Naive thymus-derived CD4-positive, alpha-beta T cell (primary cell): ENCODE data around the gene TMLHE. TPM values are rescaled to one million over a fixed set of nuclear protein-coding genes. Genes with fewer than 3 reads are reported as not detected.
A peak's percentile ranks its signal among the peaks of the same experiment; 100 is the strongest.
"Not testable (repeated sequence)": the region's sequence is repeated elsewhere in the genome, so short reads cannot be mapped to it uniquely, and the experiment has no call there.

Experiments
- ATAC-seq: fragments of 150-1000 bp; cut with Tn5 transposase; 2 replicates; pipeline ENCODE4 v1.10.0; 2021; ENCODE audit warnings: mild to moderate bottlenecking, moderate library complexity
- CTCF ChIA-PET: fragments of 350-600 bp; sonication (Branson Sonifier 250); formaldehyde crosslinking; loops from one replicate; lab custom pipeline; 2021; ENCODE audit warnings: antibody characterized with exemption; lab: Charles Lee
- POLR2A ChIA-PET: fragments of 350-600 bp; sonication (Branson Sonifier 250); formaldehyde crosslinking; loops from one replicate; lab custom pipeline; 2021; ENCODE audit warnings: antibody characterized with exemption, inconsistent platforms; lab: Charles Lee
- DNase-seq, 9 donors: peaks; one replicate each; pipeline versions ENCODE4 v3.0.0 to v3.0.0-alpha.2; 2020 to 2022; ENCODE audit warnings: mixed read lengths in 1 of 9
- H3K27ac ChIP-seq: one replicate; pipeline ENCODE4 v1.7.0; 2013; ENCODE audit warnings: mild to moderate bottlenecking, low read depth, low read length, moderate library complexity
- H3K27me3 ChIP-seq, 2 donors: one replicate each; pipeline ENCODE4 v1.7.0; 2013; ENCODE audit warnings: low read length in 2 of 2, mild to moderate bottlenecking in 2 of 2, moderate library complexity in 2 of 2; ENCODE audit not compliant: control insufficient read depth in 2 of 2, insufficient read depth in 2 of 2
- H3K36me3 ChIP-seq, 3 experiments: 1 replicate in 2 of 3; 2 replicates in 1 of 3; pipeline ENCODE4 v1.7.0; 2013; ENCODE audit warnings: low read length in 3 of 3, mild to moderate bottlenecking in 3 of 3, moderate library complexity in 1 of 3; ENCODE audit not compliant: insufficient read depth in 3 of 3, control insufficient read depth in 2 of 3
- H3K4me1 ChIP-seq, 2 donors: one replicate each; pipeline ENCODE4 v1.7.0; 2013; ENCODE audit warnings: low read length in 2 of 2, mild to moderate bottlenecking in 2 of 2, moderate library complexity in 1 of 2; ENCODE audit not compliant: control insufficient read depth in 2 of 2, insufficient read depth in 2 of 2
- H3K4me3 ChIP-seq: 2 replicates; pipeline ENCODE4 v1.7.0; 2013; ENCODE audit warnings: mild to moderate bottlenecking, low read length
- H3K9me3 ChIP-seq, 3 experiments: 1 replicate in 2 of 3; 2 replicates in 1 of 3; pipeline ENCODE4 v1.7.0; 2013; ENCODE audit warnings: low read length in 3 of 3; ENCODE audit not compliant: control insufficient read depth in 2 of 3
- H3K27ac Mint-ChIP-seq, 9 donors: one replicate each; pipeline ENCODE4 v1.8.0; 2020 to 2022; ENCODE audit warnings: mixed read lengths in 9 of 9, mild to moderate bottlenecking in 8 of 9, moderate library complexity in 5 of 9, inconsistent platforms in 2 of 9
- H3K27me3 Mint-ChIP-seq, 5 donors: one replicate each; pipeline ENCODE4 v1.8.0; 2021 to 2022; ENCODE audit warnings: mixed read lengths in 5 of 5, mild to moderate bottlenecking in 1 of 5
- H3K36me3 Mint-ChIP-seq, 5 donors: one replicate each; pipeline ENCODE4 v1.8.0; 2020 to 2022; ENCODE audit warnings: mixed read lengths in 5 of 5, mild to moderate bottlenecking in 3 of 5, inconsistent platforms in 1 of 5
- H3K4me1 Mint-ChIP-seq, 7 donors: one replicate each; pipeline ENCODE4 v1.8.0; 2020 to 2022; ENCODE audit warnings: mixed read lengths in 7 of 7, mild to moderate bottlenecking in 3 of 7, inconsistent platforms in 1 of 7
- H3K4me3 Mint-ChIP-seq, 10 donors: one replicate each; pipeline ENCODE4 v1.8.0; 2020 to 2022; ENCODE audit warnings: mild to moderate bottlenecking in 10 of 10, mixed read lengths in 10 of 10, moderate library complexity in 6 of 10, inconsistent platforms in 2 of 10
- H3K9me3 Mint-ChIP-seq, 11 donors: one replicate each; pipeline ENCODE4 v1.8.0; 2020 to 2022; ENCODE audit warnings: mixed read lengths in 11 of 11, mild to moderate bottlenecking in 4 of 11, inconsistent platforms in 1 of 11, moderate library complexity in 1 of 11
- intact Hi-C, 2 donors: fragments of 100-400 bp; cut with micrococcal nuclease; formaldehyde crosslinking; loops; one replicate each; pipeline ENCODE4 v1.15.1; 2023
- polyA plus RNA-seq, 2 donors: library from polyadenylated mRNA; unstranded; fragments of 300-500 nt; fragmentation: Illumina TruSeq; gene quantifications; one replicate each; pipeline ENCODE4 v1.2.3, GENCODE V29; 2021
- total RNA-seq, 6 experiments: library from RNA in 5 of 6; stranded (reverse) in 5 of 6; gene quantifications; 1 replicate in 5 of 6; 2 replicates in 1 of 6; pipeline ENCODE4 v1.2.3 and lab custom pipeline; 2021 to 2026

The TMLHE gene
- total and polyA plus RNA-seq, 7 experiments from 2014 or later, result 11.8 to 17.7 (median 14.0) TPM

GRCh38 chrX:155527023-155527422 is 85.7 kb downstream of the TMLHE start:
- H3K27me3 ChIP-seq, ATAC-seq, POLR2A ChIA-PET, intact Hi-C loops, H3K4me3 Mint-ChIP-seq, H3K4me3 ChIP-seq, DNase-seq, H3K4me1 ChIP-seq, CTCF ChIA-PET, H3K27ac ChIP-seq, H3K27me3 Mint-ChIP-seq, H3K36me3 ChIP-seq, H3K4me1 Mint-ChIP-seq: not testable (repeated sequence)
- Mint-ChIP-seq H3K27ac (peak overlapping the region in 1 of 9 donors; percentile 13), H3K36me3 (peaks cover 4 to 61% (median 58%) of the 10 kb centered on the region in 5 donors), H3K9me3 (peaks cover 0 to 32% (median 19%) of the 10 kb centered on the region in 11 donors)
- peaks cover 0 to 11% (median 0%) of the 10 kb centered on the region in 3 experiments for H3K9me3 ChIP-seq

- Histone ChIP-seq H3K27ac (no peak overlapping the region), H3K9me3 (no peaks in the 10 kb centered on the region), H3K4me1 (no peaks in the 10 kb centered on the region), H3K36me3 (peaks cover 0 to 3% (median 0%) of the 10 kb centered on the region in 3 experiments), H3K27me3 (no peaks in the 10 kb centered on the region), H3K4me3 (no peak overlapping the region)
- ChIA-PET CTCF (interaction anchor here (0.7 kb wide), 1 partner anchor 452 kb away, joined by 3 read pairs; no protein-coding TSS in a partner anchor), POLR2A (no interaction called here)
- no peak overlapping the region for H3K4me3 Mint-ChIP-seq
- intact Hi-C loops, result no loop called here
- no peak overlapping the region for H3K27ac Mint-ChIP-seq
- ATAC-seq, result no peak
- peaks cover 0 to 36% (median 27%) of the 10 kb centered on the region in 5 donors for H3K36me3 Mint-ChIP-seq
- H3K4me1 Mint-ChIP-seq, result no peaks in the 10 kb centered on the region
- DNase-seq, result no peak
- peaks cover 0 to 5% (median 0%) of the 10 kb centered on the region in 11 donors for H3K9me3 Mint-ChIP-seq
- H3K27me3 Mint-ChIP-seq, result no peaks in the 10 kb centered on the region
Observed at GRCh38 chrX:155514225-155514624, 98.5 kb downstream of the TMLHE start.

GRCh38 chrX:155505296-155505695 is 107.5 kb downstream of the TMLHE start:
- Mint-ChIP-seq H3K27ac (peak overlapping the region in 2 of 9 donors; percentile 17 to 63), H3K9me3 (peaks cover 0 to 3% (median 0%) of the 10 kb centered on the region in 11 donors), H3K4me3 (no peak overlapping the region), H3K4me1 (no peaks in the 10 kb centered on the region), H3K36me3 (peaks cover 4 to 36% (median 26%) of the 10 kb centered on the region in 5 donors), H3K27me3 (no peaks in the 10 kb centered on the region)
- POLR2A ChIA-PET, result no interaction called here
- no peaks in the 10 kb centered on the region for H3K9me3 ChIP-seq
- no peak overlapping the region for H3K27ac ChIP-seq
- CTCF ChIA-PET, result no interaction called here
- no peak for ATAC-seq
- no peaks in the 10 kb centered on the region for H3K4me1 ChIP-seq
- H3K27me3 ChIP-seq, result no peaks in the 10 kb centered on the region
- peaks cover 0 to 2% (median 0%) of the 10 kb centered on the region in 3 experiments for H3K36me3 ChIP-seq
- intact Hi-C loops, result no loop called here
- H3K4me3 ChIP-seq, result no peak overlapping the region
- no peak for DNase-seq

GRCh38 chrX:155495134-155495533 is 117.6 kb downstream of the TMLHE start:
- H3K4me1 ChIP-seq, H3K4me3 Mint-ChIP-seq, H3K9me3 ChIP-seq, POLR2A ChIA-PET, H3K36me3 ChIP-seq, H3K27me3 ChIP-seq, ATAC-seq, H3K27ac Mint-ChIP-seq, H3K36me3 Mint-ChIP-seq, H3K9me3 Mint-ChIP-seq, H3K27me3 Mint-ChIP-seq, H3K4me3 ChIP-seq, H3K4me1 Mint-ChIP-seq, CTCF ChIA-PET, DNase-seq, H3K27ac ChIP-seq, intact Hi-C loops: not testable (repeated sequence)

GRCh38 chrX:155491421-155491820 is 121.3 kb downstream of the TMLHE start:
- CTCF ChIA-PET, H3K27ac Mint-ChIP-seq, POLR2A ChIA-PET, H3K4me3 ChIP-seq, H3K4me1 ChIP-seq, H3K4me3 Mint-ChIP-seq, H3K27me3 Mint-ChIP-seq, H3K9me3 Mint-ChIP-seq, H3K27me3 ChIP-seq, H3K27ac ChIP-seq, intact Hi-C loops, H3K4me1 Mint-ChIP-seq, H3K36me3 Mint-ChIP-seq, DNase-seq, H3K36me3 ChIP-seq, ATAC-seq, H3K9me3 ChIP-seq: not testable (repeated sequence)

- CTCF ChIA-PET, ATAC-seq, H3K9me3 ChIP-seq, H3K36me3 ChIP-seq, POLR2A ChIA-PET, H3K4me1 ChIP-seq, H3K4me1 Mint-ChIP-seq, DNase-seq, H3K27me3 ChIP-seq, H3K27me3 Mint-ChIP-seq, H3K27ac Mint-ChIP-seq, H3K9me3 Mint-ChIP-seq, H3K36me3 Mint-ChIP-seq, H3K4me3 Mint-ChIP-seq, intact Hi-C loops, H3K4me3 ChIP-seq, H3K27ac ChIP-seq: not testable (repeated sequence)
Observed at GRCh38 chrX:155477136-155477535, 135.6 kb downstream of the TMLHE start.

- H3K4me3 ChIP-seq, H3K9me3 ChIP-seq, H3K27ac ChIP-seq, H3K4me1 ChIP-seq, H3K9me3 Mint-ChIP-seq, intact Hi-C loops, H3K36me3 Mint-ChIP-seq, H3K36me3 ChIP-seq, H3K4me1 Mint-ChIP-seq, H3K27me3 Mint-ChIP-seq, H3K27ac Mint-ChIP-seq, H3K27me3 ChIP-seq, DNase-seq, POLR2A ChIA-PET, H3K4me3 Mint-ChIP-seq, CTCF ChIA-PET: not testable (repeated sequence)
- ATAC-seq, result peak; percentile 85
Observed at GRCh38 chrX:155466269-155466938, 146.3 kb downstream of the TMLHE start.
